IPS-11a (cell line): ENCODE measurements around the gene CKM.
"Not testable (repeated sequence)": the region's sequence is repeated elsewhere in the genome, so short reads cannot be mapped to it uniquely, and the experiment has no call there.

ENCODE experiments used
- H3K4me3 ChIP-seq: one replicate; pipeline ENCODE4 v1.5.1; 2013; ENCODE audit warnings: low read depth, low read length, control low read depth

CKM gene

GRCh38 chr19:45349430-45349941, 26.8 kb upstream of the CKM start:
- no peak overlapping the region for H3K4me3 ChIP-seq

- no peak overlapping the region for H3K4me3 ChIP-seq
Measured at GRCh38 chr19:45349126-45349415, 26.4 kb upstream of the CKM start.

- no peak overlapping the region for H3K4me3 ChIP-seq
Measured at GRCh38 chr19:45348367-45349125, 25.9 kb upstream of the CKM start.

- no peak overlapping the region for H3K4me3 ChIP-seq
Measured at GRCh38 chr19:45347570-45348366, 25.1 kb upstream of the CKM start.

- H3K4me3 ChIP-seq = no peak overlapping the region
Measured at GRCh38 chr19:45346449-45346848, 23.8 kb upstream of the CKM start.

GRCh38 chr19:45345506-45345860, 22.8 kb upstream of the CKM start:
- H3K4me3 ChIP-seq = no peak overlapping the region

- no peak overlapping the region for H3K4me3 ChIP-seq
Measured at GRCh38 chr19:45344621-45345505, 22.2 kb upstream of the CKM start.

- H3K4me3 ChIP-seq = no peak overlapping the region
Measured at GRCh38 chr19:45342911-45343310, 20.2 kb upstream of the CKM start.

GRCh38 chr19:45340899-45341453, 18.3 kb upstream of the CKM start:
- peak overlapping the region; percentile 37 for H3K4me3 ChIP-seq

GRCh38 chr19:45340232-45340898, 17.7 kb upstream of the CKM start, which contains the start of gene KLC3:
KLC3 (plus strand) TSS chr19:45340750; CDS start chr19:45345542, 4,792 bp downstream.
- H3K4me3 ChIP-seq = peak within 1 kb of the TSS; percentile 37

- H3K4me3 ChIP-seq = no peak overlapping the region
Measured at GRCh38 chr19:45339629-45340028, 17.0 kb upstream of the CKM start.

- H3K4me3 ChIP-seq = no peak overlapping the region
Measured at GRCh38 chr19:45336696-45337251, 14.1 kb upstream of the CKM start.

GRCh38 chr19:45334881-45335280, 12.2 kb upstream of the CKM start:
- not testable (repeated sequence) for H3K4me3 ChIP-seq

- H3K4me3 ChIP-seq = no peak overlapping the region
Measured at GRCh38 chr19:45333609-45334303, 11.1 kb upstream of the CKM start.

GRCh38 chr19:45331411-45331810, 8.7 kb upstream of the CKM start:
- no peak overlapping the region for H3K4me3 ChIP-seq

GRCh38 chr19:45327404-45328143, 4.9 kb upstream of the CKM start:
- no peak overlapping the region for H3K4me3 ChIP-seq

- no peak overlapping the region for H3K4me3 ChIP-seq
Measured at GRCh38 chr19:45324349-45324907, 1.8 kb upstream of the CKM start.

GRCh38 chr19:45323671-45324081, 1.0 kb upstream of the CKM start:
- H3K4me3 ChIP-seq = no peak overlapping the region
